NCI-H2196 treated with DMSO at 0.1 percent for 48 hours (cell line): ENCODE data around the gene PRTFDC1.

ENCODE experiments used
- DNase-seq: peaks from one replicate; lab custom pipeline; 2025; ENCODE audit not compliant: unreplicated experiment; lab: John Stamatoyannopoulos, UW

The PRTFDC1 gene

DNA sequence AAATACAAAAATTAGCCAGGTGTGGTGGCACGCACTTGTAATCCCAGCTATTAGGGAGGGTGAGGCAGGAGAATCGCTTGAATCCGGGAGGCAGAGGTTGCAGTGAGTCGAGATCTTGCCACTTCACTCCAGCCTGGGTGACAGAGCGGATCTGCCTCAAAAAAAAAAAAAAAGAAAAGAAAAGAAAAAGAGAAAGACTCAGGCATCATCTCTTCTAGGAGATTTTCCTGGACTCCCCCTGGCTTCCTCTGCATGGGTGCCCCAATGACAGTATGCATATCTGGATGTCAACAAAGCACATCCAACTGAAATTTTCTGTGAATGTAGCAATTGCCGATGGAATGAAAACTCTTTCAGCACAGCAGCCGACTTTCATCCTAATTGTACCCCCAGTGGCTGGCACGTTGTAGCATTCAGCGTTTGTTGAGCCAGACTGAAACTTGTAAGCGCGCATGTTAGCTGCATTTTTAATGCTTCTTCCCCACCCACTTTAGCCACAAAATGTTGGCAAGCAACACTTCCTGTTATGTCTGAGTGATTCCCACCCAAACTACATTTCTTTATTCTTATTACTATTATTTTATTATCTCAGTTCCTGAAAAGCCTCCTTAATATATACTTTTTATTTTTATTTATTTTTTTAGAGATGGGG, 70.2 kb downstream of the PRTFDC1 start:
- no peak for DNase-seq

DNA sequence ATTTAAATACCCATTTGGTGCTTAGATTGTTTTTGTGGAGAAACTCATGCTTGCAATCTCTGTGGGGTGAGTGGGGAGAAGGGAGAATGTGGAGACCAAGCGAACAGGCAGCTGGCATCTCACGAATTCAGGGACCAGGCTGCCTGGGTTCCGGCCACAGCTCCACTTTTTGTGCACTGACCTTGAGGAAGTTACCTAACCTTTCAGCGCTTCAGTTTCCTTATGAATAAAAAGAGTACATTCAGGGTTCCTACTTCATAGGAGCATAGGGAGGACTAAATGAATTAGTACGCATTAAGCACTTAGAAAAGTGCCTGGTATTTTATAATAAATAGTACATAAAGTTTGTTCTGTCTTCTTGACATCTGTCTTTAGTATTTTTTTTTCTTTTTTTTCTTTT, 72.5 kb downstream of the PRTFDC1 start:
- no peak for DNase-seq

GRCh38 chr10:24874133-24874532, 78.3 kb downstream of the PRTFDC1 start:
- DNase-seq = no peak

- DNase-seq = no peak
Observed at GRCh38 chr10:24873281-24873683, 79.1 kb downstream of the PRTFDC1 start.

DNA sequence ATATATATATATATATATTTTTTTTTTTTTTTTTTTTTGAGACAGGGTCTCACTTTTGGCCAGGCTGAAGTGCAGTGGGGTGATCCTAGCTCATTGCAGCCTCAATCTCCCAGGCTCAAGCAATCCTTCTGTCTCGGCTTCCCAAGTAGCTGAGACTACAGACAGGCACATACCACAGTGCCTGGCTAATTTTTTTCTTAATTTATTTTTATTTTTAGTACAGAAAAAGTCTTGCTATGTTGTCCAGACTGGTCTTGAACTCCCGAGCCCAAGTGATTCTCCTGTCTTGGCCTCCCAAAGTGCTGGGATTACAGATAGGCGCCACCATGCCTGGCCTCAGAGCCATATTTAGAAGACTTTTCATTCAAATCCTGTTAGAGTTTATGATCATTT, 79.6 kb downstream of the PRTFDC1 start:
- no peak for DNase-seq

- no peak for DNase-seq
Observed at GRCh38 chr10:24872049-24872789, 80.2 kb downstream of the PRTFDC1 start.

DNA sequence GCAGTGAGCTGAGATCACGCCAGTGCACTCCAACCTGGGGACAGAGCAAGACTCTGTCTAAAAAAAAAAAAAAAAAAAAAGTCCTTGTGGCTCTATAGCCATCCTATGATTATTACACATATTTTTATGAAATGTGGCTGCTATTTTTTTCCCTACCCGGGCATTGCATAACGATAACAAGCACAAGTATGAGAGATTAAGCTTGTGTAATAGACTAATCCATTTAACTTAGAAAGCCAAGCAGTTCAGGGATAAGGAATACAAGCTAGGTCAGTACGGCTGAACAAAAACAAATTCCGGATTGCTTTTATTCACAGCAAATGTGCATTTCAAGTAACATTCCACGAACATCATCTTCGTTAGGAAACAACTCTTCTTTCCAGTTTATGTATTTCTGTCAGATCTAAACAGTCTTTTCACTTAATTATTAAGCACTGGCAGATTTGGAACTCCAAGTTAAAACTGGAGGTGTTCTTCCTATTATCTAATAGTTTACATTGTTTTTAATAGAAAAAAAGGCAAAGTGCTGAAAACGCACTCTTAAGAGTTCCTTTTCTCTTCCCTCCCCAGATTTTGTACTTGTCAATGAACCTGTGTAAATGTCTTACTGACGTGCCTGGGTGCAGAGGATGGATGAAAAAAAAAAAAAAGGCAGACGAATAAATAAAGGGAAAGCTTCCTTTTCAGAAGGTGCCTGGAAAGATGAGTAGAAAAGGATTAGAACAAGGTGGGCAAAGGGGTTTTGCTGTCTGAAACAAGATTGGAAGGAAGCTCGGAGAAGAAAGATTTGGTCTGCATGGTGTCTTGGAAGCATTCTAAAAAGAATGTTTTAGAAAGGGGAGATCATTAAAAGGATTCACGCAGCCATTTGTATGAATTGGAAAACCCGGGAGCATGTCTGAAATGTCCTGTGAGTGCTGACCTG, 81.1 kb downstream of the PRTFDC1 start:
- DNase-seq = no peak

DNA sequence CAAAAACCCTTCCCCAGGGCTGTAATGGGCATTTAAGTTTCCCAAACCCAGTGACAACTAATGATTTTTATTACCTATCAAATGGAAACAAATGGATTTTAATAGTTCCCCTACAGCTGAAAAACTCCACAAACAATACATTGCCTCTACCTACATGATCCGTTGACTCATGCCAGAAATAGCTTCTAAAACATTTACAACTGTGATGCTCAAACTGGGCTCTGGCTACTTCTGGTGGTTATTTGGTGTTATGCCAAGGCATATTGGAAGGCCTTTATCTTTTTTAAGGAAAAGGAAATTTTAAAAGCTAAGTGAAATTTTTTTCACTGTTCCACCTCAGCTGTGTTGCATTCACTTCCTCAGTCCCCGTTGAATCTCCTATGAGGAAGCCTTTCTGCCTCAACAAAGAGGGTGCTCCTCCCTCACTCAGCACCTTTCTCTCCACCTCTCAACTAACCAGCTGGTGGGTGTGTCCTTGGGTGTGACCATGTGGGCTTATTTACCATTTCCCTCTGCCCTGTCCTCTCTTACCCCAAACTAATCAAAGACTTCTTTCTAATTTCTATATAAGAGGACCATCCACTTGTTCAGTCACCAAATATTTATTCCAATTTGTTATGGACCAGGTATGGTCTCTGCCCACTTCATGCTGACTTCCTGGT, 82.9 kb downstream of the PRTFDC1 start:
- no peak for DNase-seq

- DNase-seq = peak; percentile 12
Observed at GRCh38 chr10:24866604-24867583, 85.5 kb downstream of the PRTFDC1 start.

DNA sequence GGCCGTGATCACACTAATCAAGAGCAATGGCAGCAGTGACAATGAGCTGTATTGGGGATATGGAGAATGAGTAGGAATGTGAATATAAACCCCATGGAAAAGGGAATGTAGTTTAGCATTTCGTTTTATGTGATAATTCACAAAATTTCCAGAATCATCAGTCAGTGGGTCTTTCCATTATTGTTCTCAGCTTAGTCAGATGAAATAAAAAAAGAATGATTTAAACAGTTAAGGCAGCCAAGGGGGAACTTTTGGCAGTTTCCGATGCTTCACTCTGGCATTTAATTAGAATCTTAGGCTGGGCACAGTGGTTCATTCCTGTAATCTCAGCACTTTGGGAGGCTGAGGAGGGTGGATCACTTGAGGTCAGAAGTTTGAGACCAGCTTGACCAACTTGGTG, 86.6 kb downstream of the PRTFDC1 start:
- DNase-seq = no peak

DNA sequence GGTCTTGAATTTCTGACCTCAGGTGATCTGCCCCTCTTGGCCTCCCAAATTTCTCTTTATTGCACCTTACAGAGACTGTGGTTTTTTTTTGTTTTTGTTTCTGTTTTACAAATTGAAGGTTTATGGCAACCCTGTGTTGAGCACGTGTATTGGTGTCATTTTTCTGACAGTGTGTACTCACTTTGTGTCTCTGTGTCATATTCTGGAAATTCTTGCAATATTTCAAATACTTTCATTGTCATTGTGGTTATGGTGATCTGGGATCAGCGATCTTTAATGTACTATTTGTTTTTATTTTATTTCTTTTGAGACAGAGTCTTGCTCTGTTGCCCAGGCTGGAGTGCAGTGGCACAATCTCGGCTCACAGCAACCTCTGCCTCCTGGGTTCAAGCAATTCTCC, 89.8 kb downstream of the PRTFDC1 start:
- DNase-seq = no peak

- DNase-seq = no peak
Observed at GRCh38 chr10:24858288-24859270, 93.8 kb downstream of the PRTFDC1 start.

- DNase-seq = no peak
Observed at GRCh38 chr10:24857031-24857725, 95.2 kb downstream of the PRTFDC1 start.

DNA sequence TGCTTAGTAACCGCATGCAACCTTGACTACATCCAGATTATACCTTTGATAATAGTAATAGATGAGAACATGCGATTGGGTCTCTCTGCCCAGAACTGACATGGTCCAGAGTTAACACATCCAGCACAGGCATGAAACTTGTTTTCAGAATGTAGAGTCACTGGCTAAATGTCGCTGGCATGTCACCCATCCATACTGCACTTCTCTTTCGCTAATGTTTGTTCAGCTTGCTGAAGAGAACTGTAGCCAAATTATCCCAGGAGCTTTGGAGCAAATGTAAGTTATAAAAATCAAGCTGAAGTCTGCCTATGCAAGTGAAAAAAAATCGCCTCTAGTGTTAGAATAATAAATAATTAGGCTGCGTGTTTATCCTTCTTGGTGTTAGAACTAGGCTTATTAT, 98.2 kb downstream of the PRTFDC1 start:
- DNase-seq = no peak

DNA sequence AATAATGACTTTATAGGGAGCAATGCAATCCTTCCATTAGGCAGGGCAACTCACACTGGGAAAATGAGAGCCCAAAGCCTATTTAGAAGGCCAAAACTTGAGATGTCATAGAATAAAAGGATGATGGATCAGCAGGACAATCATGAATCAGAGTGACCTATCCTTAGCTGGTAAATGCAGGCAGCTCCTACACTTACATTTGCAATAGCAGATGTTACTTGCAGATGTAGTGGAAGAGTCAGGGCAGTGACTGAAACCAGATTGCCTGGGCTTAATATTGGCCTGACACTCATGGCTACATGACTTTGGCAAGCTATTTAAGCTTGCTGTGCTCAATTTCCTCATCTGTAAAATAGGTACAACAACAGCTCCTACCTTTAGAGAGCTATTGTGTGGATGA, 98.7 kb downstream of the PRTFDC1 start:
- DNase-seq = no peak

GRCh38 chr10:24851629-24852028, 100.8 kb downstream of the PRTFDC1 start:
- peak; percentile 23 for DNase-seq

- no peak for DNase-seq
Observed at GRCh38 chr10:24850727-24851296, 101.6 kb downstream of the PRTFDC1 start.
